KG1 (cell line): ENCODE measurements around the gene TRAK1.

Source experiments
- DNase-seq: peaks from one replicate; lab custom pipeline; 2025; lab: John Stamatoyannopoulos, UW

The TRAK1 gene

DNA sequence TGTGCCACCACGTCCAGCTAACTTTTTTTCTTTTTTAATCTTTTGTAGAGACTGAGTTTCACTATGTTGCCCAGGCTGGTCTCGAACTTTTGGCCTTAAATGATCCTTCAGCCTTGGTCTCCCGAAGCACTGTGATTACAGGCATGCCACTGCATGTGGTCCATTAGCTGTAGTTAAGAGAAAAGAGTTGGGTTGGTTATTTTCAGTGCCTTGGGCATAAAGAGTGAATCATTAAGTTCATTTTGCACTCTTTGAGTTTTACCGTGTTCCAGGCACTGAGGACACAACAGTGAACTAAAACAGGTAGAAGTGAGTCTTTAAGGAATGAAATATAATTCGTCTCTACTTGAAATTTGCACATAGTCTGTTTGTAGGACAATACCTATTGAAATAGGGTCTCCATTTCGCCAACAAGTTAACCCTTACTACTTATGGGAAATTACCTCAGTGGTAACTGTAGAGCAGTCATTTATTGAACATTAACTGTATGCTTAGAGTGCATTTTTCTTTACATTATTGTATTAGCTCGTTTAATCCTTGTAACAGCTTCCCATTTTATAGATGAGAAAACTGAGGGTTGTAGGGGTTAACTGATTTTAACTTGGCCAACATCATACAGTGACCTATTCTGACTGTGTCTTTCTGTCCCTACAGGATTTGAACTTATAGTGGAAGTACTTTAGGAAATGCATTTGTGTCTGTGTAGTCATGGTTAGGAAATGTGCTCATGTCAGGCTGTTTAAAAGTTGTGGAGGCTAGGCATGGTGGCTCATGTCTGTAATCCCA is 22.7 kb upstream of the TRAK1 start:
- DNase-seq: no peak

DNA sequence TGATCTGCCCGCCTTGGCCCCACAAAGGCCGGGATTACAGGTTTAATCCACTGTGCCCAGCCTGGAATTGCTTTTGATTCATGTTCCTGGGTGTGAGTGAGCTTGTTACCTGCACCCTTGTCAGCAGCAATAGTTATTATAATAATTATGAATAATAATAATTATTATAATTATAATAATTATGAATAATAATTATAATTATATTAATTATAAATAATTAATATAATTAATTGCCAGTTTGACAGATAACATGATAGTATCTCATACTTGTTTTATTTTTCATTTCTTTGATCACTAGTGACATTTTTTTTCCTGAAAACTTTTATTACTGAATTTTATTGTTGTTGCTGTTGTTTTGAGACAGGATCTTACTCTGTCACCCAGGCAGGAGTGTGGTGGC is 21.1 kb upstream of the TRAK1 start:
- DNase-seq: no peak

DNA sequence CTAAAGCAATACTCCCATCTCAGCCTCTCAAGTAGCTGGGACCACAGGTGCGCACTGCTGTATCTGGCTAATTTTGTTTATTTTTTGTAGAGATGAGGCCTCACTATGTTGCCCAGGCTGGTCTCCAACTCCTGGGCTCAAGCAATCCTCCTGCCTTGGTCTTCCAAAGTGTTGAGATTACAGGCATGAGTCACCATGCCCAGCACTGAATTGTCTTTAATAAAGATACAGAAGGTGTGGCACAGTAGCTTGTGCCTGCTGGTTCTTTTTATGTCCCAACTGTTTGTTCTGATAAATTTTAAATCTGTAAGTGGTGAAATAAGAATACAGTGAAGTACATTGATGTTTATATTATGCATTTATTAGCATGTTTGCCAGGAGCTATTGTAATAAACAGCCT is 20.6 kb upstream of the TRAK1 start:
- DNase-seq: no peak

DNA sequence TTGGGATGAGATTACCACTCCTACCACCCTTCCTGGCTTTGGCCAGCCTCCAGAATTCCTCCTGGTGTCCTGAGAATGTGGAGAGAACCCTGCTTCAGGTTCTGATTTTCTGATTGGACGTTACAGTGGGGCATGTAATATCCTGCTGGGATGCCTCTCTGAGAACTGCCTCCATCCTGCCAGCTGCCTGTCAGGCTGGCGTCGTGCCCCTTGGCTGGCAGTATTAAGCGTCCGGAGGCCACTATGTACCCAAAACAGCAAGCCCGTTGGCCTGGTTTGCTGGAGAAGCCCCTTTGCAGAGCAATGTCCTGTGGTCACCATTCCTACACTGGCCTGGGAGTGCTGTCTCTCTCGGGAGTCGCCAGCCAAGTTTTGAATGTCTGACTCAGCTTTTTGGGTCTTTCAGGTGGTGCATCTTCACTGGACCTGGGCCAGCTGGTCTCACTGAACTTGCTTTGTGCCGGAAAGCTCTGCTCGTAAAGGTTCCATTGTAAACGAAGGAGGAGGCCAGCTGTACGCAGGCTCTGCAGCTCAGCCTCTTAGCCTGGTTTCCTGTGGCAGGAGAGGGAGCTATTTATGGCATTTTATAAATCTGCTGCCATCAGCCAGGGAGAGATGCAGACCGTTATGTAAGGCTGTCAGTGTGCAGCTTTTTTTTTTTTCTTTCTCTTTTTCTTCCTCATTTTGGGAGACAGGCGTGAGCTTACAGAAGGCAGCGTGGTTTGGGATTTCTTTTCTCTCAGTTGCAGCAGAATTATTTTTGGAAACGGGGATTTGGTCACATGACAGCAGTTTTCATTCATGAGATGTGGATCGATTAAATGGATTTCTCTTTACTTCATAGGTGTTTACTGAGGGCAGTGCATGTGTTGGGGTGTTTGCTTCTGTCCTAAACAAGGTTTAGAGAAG is 19.0 kb upstream of the TRAK1 start:
- DNase-seq: peak; percentile 29

DNA sequence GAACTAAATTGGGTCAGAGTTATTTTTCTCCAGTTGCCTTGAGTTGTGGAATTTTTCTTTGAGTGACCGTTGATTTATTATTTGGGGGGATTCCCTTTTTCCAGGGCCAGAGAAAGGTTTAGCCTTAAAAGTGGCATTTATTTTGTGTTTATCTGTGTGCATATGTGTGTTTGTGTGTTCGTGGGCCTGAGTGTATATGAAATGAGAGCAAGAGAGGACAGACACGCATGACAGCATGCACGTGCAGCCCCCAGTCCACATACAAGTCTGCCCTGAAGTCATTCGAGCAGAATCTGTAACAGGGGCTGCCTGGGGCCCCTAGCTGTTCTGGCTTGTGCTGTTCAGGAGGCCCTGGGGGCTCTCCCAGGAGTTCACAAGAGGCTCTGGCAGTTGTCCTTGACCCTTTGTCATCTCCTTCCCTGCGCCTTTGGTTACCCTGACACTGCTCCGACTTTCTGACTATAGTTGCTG is 18.3 kb upstream of the TRAK1 start:
- DNase-seq: no peak

DNA sequence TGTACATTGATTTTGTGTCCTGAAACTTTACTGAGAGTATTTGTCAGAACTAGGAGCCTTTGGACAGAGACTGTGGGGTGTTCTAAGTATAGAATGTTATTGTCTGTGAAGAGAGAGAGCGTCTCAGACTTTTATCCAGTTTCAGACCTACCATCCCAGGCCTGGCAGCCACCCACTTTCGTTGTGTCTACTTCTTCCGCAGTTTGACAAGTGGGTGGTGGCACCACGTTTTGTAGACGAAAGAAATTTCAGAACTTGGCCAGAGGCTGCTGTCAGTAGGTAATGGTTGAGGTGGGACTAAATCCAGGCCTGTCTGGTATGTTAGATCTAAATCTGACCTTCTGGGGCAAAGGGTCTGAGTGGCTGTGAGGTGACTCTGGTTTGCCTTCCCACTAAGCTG is 13.4 kb upstream of the TRAK1 start:
- no peak for DNase-seq

DNA sequence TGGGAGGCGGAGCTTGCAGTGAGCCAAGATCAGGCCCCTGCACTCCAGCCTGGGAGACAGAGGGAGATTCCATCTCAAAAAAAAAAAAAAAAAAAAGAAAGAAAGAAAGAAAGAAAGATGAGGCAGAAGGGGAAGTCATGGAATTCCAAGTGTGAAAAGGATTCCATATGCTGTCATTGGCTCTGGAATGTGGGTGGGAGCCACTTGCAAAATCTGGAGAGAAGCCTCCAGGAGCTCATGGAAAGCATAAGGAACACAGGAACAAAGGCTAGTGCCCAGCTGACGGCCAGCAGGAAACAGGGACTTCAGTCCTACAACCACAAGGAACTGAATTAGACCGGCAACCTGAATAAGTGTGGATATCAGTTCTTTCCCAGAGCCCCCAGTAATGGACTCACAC is 12.5 kb upstream of the TRAK1 start:
- DNase-seq: no peak

DNA sequence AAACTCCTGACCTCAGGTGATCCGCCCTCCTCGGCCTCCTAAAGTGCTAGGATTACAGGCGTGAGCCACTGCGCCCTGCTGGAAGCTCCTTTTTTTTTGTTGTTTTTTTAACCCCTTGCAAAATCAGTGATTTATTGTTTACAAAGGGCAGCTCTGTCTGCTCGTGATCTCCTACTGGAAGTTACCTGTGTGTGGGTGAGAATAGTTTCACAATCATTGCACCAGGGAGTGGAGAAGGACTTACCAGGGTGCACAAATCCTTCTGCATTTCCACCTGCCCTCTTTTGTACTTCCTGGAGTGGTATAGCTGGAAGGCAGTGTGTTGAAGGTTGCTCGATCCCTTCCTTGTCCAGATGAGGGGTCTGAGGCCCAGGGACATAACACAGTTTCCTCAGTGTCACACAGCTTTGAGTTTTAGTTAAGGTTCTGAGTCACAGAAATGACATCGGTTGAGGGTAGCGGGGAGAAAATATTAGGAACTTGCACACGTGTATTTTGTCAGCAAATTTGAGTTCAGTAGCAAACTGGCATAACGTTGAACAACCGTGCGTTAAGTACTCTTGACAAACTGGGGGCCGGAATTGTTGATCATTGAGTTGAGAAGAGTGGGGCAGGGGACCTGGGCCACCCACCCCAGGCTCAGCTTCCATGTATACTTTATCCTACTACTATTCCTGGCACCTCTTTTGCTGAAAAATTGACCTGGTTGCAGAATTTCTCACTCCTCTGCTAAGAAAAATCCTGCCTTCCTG is 11.3 kb upstream of the TRAK1 start:
- no peak for DNase-seq

DNA sequence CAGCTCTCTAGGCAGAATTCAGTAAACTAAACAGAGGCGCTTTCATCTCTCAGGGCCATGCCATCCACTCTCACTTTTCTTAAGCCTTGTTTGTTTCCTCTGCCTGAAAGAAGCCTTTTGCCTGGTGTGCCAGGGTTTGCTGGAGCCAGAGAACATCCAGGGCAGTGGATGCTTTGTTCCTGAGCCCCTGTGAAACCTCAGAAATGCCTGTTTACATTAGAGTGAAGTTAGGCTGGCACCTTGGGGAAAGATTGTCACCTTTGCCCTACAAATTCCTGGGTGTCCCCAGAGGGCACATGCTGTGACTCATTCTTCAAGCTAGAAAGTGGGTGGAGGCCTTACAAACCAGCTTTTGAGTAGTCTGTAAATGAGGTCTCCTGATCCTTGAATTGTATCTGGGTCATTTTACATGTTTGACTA is 10.7 kb upstream of the TRAK1 start:
- no peak for DNase-seq

DNA sequence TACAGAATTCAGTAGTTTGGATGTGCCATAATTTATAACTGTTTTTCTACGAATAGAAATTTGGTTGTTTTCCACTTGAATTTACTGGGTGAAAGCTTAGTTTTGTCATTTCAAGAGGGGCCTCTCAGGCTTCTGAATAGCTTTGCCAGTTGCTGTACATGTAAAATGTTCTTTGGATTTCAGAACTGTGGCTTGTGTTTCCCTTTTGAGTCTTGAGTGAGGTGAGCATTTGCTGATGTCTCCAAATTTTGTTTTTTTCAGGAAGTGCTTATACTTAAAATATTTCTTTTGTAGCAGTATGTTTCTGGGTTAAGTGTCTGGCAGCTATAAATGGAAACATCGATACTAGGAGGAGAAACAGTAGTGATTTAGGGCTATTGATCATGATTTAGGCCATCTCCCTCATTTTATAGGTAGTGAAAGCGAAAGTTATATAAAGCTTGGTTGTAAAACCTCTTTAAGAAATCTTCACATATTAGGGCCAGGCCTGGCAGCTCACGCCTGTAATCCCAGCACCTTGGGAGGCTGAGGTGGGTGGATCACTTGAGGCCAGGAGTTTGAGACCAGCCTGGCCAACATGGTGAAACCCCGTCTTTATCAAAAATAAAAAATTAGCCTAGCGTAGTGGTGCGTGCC is 9.2 kb upstream of the TRAK1 start:
- no peak for DNase-seq

DNA sequence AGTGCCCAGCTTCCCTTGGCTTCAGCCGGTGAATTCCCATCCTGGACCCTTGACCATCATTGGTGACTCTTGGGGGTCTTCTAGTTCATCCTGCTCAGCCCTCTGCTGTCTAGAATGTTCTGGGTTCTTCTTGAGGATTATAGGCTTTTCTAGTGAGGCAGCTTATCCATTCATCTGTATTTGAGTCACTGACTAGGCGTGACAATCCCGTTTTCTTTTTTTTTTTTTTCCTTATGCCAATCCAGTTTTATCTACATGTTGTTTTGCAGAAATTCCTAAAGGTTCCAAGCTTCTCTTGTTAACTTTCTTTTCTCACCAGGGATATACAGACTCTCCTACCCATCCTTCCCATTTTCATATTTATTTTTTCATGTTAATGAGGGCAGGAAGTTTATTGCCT is 6.6 kb upstream of the TRAK1 start:
- DNase-seq: no peak

DNA sequence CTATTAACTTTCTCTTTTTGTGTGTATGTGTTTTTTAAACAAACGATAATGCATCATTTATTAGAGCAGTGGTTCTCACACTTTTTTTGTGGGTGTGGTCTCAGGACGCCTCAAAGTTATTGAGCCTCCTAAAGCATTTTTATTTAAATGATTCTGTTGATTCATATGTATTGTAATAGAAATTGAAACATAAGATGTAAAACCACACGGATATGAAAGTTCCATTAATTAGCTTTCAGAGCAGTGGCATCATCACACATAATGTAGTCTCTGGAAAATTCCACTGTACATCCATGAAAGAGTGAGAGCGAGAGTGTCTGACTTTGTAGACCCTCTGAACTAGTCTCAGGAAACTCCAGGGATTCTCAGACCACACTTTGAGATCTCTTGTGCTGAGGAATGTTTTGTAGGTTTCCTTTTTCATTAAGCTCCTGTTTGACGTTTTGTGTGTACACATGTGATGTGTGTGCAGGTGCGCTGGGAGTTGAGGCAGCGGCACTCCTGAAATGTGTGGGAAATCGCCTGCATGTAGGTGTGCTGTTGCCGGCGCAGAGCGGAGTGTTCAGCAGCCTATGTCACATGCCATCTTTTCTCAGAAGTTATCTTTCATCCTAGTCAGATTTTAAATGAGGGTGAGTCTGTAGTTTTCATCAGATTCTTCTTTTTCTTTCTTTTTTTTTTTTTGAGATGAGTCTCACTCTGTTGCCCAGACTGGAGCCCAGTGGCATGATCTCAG is 5.3 kb upstream of the TRAK1 start:
- no peak for DNase-seq

DNA sequence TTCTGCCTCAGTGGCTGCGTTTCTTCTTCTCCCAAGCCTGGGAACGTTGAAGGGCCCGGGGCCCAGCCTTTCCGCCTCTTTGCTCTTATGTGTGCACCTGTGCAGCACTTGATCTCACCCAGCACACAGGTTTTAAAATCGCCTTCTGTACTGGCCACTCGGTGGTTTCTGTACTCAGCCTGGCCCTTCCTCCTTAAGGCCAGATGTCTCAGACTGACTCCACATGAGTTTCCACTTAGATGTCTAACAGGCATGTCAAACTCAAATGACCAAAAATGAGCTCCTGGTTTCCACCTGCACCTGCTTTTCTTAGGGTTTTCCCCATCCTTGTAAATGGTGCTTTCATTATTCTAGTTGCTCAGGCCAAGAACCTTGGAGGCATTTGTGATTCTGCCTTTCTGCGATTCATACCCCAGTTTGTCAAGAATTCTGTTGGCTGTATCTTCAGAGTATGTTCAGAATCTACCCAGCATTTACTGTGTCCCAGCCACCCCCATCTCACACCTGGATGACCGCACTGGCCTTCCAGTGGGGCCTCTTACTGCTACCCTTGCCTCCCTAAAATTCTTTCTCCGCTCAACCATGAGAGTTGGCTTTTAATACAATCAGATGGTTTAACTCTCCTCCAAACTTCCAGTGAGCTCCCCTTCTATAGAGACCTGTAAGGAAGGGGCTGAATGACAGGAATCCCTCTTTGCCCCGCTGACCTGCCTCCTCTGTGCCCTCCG is 2.2 kb upstream of the TRAK1 start:
- DNase-seq: no peak

DNA sequence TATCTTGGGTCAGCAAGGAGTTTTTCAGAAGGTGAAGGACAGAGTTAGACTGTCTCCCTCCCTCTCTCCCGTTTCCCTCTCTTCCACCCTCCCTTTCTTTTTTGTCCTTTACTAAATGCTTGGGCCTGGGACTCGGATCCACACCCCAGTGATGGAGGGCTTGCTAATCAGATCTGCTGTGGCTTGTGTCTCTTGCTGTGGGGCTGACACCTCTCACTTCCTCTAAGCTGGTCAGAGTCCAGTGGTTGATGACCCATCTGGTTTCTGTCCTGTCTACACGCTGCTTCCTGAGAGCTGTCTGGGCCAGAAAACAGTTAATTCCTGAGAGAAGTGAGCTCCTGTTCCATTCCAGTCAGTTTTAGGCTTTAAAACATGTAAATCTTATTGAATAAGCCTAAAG is 849 bp downstream of the TRAK1 start:
- DNase-seq: no peak

DNA sequence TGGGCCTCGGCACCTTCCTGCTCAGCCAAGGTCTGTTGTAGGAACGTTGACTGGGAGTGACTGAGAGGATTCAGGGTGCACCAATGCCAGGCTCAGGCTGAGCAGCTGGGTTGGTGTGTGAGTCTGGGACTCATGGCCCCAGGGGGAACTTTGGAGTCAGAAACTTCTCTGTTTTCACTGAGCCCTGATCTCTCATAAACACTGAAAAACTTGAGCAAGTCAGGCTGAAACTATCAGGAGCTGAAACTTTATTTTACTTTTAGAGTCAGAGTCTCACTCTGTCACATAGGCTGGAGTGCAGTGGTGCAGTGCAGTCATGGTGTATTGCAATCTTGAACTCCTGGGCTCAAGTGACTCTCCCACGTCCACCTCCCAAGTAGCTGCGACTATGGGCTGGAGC is 3.0 kb downstream of the TRAK1 start:
- no peak for DNase-seq

DNA sequence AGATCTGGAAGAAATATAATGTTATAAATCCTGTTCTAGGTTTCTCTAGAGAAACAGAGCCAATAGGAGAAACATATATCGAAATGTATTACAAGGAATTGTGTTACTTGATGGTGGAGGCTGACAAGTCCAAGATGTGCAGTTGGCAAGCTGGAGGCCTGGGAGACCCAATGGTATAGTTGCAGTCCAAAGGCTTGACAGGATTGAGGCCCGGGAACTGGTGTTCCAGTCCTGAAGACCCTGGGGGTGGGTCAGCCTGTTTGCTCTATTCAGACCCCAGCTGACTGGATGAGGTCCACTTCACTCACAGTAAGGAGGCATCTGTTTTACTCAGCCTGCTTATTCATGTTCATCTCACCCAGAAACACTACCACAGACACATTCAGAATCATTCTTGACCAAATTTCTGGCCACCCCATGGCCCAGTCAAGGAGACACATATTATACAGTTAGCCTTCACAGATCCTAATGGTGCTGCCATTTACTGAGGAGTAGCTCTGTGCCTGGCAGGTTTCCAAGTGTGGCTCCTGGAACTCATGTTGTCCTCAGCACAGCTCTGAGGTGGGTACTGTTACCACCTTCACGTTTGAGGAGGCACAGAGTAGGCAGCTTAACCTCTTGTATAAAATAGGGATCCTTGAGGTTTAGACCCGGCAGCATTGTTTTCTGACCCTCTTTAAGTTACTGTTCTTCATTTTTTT is 3.7 kb downstream of the TRAK1 start:
- DNase-seq: no peak

DNA sequence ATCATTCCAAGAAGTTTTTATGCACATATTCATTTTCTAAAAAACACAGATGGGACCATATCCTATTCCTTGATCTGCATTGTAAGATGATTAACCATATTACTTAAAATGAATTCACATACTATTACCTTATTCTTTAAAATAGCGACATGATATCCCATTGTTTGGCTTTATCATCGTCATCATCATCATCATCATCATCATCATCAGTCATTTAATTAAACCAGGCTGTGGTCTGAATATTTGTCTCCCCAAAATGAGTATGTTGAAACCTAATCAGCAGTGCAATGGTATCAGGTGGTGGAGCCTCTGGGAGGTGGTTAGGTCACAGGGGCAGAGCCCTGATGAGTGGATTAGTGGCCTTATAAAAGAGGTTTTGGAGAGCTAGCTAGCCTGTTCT is 4.4 kb downstream of the TRAK1 start:
- no peak for DNase-seq

DNA sequence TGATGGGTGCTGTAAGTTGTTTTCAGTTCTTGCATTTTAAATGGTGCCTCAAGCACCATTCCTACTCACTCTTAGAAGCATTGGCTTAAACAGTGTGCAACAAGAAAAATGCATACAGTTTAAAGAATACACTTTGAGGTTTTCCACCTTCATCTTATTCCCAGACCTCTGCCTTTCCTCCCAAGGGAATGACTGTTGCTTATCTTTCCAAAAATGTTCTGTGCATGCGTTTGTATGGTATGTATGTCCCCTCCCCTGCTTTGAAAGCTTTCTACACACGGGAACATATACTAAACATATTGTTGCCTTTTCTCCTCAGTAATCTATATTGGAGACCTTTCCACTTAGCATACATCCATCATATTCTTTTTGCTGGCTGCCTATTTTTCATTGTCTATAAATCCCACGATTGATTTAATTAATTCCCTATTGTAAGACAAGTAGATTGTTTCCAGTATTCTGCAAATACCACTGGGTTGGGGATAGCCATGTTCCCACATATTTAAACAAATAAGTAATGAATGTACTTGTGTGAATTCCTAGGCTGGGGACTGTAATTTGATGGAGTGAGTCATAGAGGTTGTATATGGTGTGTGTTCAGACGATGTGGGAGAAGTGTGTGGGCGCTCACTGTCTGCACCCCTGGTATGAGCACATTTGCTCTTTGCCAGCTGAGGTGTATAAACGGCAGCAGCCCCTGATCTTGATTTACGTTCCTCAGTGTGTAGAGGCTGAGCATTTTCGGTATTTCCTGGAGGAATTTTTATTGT is 5.8 kb downstream of the TRAK1 start:
- DNase-seq: no peak

DNA sequence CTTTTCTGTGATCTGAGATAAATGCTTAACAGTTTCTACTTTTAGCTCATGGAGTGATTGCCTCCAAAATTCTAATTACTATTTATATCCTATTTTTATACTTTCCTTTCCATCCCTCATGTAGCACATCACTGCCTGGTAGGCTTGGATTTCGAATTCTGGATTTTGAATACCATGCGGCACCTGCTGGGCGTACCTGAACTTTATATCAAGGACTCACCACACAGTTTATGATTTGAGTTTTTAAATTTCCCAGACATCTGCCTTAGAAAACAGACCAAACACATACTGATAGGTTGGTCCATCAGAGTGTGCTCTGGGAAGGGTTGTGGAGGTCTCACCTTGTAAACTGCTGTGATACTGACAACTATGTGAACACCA is 6.4 kb downstream of the TRAK1 start:
- no peak for DNase-seq
